MCF 10A (cell line): ENCODE measurements around the gene SLX4IP. TPM values are rescaled to one million over a fixed set of nuclear protein-coding genes. Genes with fewer than 3 reads are reported as not detected.

Experiments used
- BruUV-seq: library from RNA; stranded (reverse); fragments of 400-500 nt; replicated peaks from 2 replicates; lab custom pipeline; 2021; lab: Mats Ljungman, UMichigan
- CTCF ChIA-PET: fragments of 300-600 bp; sonication (Branson Sonifier 250); formaldehyde crosslinking; extraction: SDS; loops from one replicate; lab custom pipeline; 2021; ENCODE audit warnings: antibody characterized with exemption, inconsistent platforms; lab: Yijun Ruan, JAX
- POLR2A ChIA-PET: fragments of 300-600, 350-650 bp; sonication (Branson Sonifier 250); formaldehyde crosslinking; extraction: SDS; loops from one replicate; lab custom pipeline; 2020; ENCODE audit warnings: antibody characterized with exemption, inconsistent platforms; lab: Yijun Ruan, JAX
- DNase-seq: peaks from one replicate; pipeline ENCODE4 v3.0.0-alpha.2; 2018; ENCODE audit not compliant: unreplicated experiment
- H3K27ac Mint-ChIP-seq: one replicate; pipeline ENCODE4 v1.8.0; 2022; ENCODE audit warnings: mild to moderate bottlenecking, low read depth, mixed read lengths; ENCODE audit not compliant: unreplicated experiment
- H3K27me3 Mint-ChIP-seq: one replicate; pipeline ENCODE4 v1.8.0; 2022; ENCODE audit warnings: mixed read lengths; ENCODE audit not compliant: insufficient read depth, unreplicated experiment
- H3K36me3 Mint-ChIP-seq: one replicate; pipeline ENCODE4 v1.8.0; 2022; ENCODE audit warnings: mild to moderate bottlenecking, moderate library complexity, mixed read lengths; ENCODE audit not compliant: insufficient read depth, unreplicated experiment
- H3K4me1 Mint-ChIP-seq: one replicate; pipeline ENCODE4 v1.8.0; 2022; ENCODE audit warnings: mixed read lengths; ENCODE audit not compliant: insufficient read depth, unreplicated experiment
- H3K4me3 Mint-ChIP-seq: one replicate; pipeline ENCODE4 v1.8.0; 2022; ENCODE audit warnings: mild to moderate bottlenecking, moderate library complexity, mixed read lengths; ENCODE audit not compliant: unreplicated experiment
- H3K9me3 Mint-ChIP-seq: one replicate; pipeline ENCODE4 v1.8.0; 2022; ENCODE audit warnings: mixed read lengths; ENCODE audit not compliant: unreplicated experiment
- CTCF ChIP-seq: fragments of 200-600 bp; IDR thresholded peaks from one replicate; pipeline ENCODE4 v1.8.0; 2022; ENCODE audit warnings: antibody characterized with exemption, mild to moderate bottlenecking; ENCODE audit not compliant: unreplicated experiment
- intact Hi-C: fragments of 100-400 bp; cut with micrococcal nuclease; formaldehyde crosslinking; loops from 2 replicates; pipeline ENCODE4 v1.14.1; 2022
- total RNA-seq: library from RNA; stranded (reverse); gene quantifications from 2 replicates; pipeline ENCODE4 v1.2.3, GENCODE V29; 2022

SLX4IP gene
- total RNA-seq, 1 experiment from 2014 or later, result 11.2 TPM

GRCh38 chr20:10597637-10598036 is 162.5 kb downstream of the SLX4IP start:
- no peak for DNase-seq
- Mint-ChIP-seq H3K4me3 (no peak overlapping the region), H3K27me3 (no peaks in the 10 kb centered on the region), H3K27ac (peak overlapping the region; percentile 5), H3K4me1 (peaks cover 26% of the 10 kb centered on the region), H3K36me3 (peaks cover 10% of the 10 kb centered on the region), H3K9me3 (peaks cover 5% of the 10 kb centered on the region)
- ChIA-PET POLR2A (interaction anchor here (0.6 to 12.2 kb wide), 25 partner anchors 7 to 599 kb away, joined by 3 to 170 read pairs (median 5); partner anchors contain the start of genes JAG1, MKKS and SLX4IP), CTCF (interaction anchor here (0.7 to 2.1 kb wide), 7 partner anchors 12 to 76 kb away, joined by 3 to 8 read pairs (median 5); partner anchors contain the start of gene JAG1)
- no TSS peak for BruUV-seq
- no peak for TF ChIP-seq CTCF
- intact Hi-C loops, result no loop called here

DNA sequence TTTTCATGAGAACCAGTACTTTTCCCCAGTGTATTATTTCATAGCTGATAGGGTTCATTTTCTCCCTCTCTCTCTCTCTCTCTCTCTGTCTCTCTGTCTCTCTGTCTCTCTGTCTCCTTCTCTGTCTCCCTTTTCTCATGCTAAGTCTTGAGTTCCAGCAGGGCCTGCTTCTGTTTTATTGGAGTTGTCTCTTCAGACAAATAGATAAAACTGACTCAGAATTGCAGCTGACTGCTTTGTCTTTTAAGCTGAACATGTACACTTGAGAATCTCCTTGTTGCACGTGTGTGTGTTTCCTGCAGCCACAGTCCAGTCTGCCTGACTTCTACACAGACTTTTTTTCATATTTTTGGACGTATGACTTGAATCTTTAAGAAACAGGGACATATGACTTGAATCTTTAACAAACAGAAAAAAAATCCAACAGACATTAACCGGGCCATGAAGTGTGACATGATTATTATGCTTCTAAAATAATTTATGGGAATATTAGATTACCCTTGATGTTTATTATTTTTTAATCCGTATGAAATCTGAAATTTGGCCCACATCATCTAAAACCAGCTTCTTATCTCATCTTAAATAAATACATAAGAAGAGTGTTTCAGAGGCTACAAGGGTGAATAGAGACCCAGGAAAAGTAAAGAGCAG is 167.2 kb downstream of the SLX4IP start:
- Mint-ChIP-seq H3K27ac (no peak overlapping the region), H3K9me3 (no peaks in the 10 kb centered on the region), H3K27me3 (no peaks in the 10 kb centered on the region), H3K36me3 (peaks cover 7% of the 10 kb centered on the region), H3K4me3 (no peak overlapping the region), H3K4me1 (peaks cover 21% of the 10 kb centered on the region)
- BruUV-seq, result no TSS peak
- ChIA-PET POLR2A (interaction anchor here (0.6 to 12.2 kb wide), 13 partner anchors 9 to 1367 kb away, joined by 3 to 170 read pairs (median 3); partner anchors contain the start of gene JAG1), CTCF (interaction anchor here (0.7 to 3.8 kb wide), 7 partner anchors 34 to 854 kb away, joined by 3 to 19 read pairs (median 3); no protein-coding TSS in a partner anchor)
- DNase-seq, result no peak
- intact Hi-C loops, result no loop called here
- TF ChIP-seq CTCF, result no peak

DNA sequence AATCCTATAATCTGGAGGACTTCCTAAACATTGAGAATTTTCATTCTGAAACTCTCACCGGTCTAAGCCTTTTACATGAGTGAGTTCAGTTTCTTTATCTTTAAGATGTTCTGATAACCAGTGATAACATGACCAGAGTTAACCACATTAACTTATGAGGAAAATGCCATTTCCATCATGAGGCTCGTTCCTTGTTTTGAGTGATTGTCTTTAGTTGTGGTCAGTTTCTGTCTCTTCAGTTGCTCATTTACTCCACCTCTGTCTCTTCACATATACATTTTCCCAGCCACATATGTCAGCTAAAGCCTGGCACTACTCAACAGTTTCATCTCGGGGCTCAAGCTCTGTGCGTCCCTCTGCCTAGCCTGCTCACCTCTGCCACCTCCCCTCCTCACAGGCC is 168.3 kb downstream of the SLX4IP start:
- Mint-ChIP-seq H3K27me3 (no peaks in the 10 kb centered on the region), H3K9me3 (no peaks in the 10 kb centered on the region), H3K36me3 (peaks cover 7% of the 10 kb centered on the region), H3K27ac (peak overlapping the region; percentile 87), H3K4me3 (no peak overlapping the region), H3K4me1 (peaks cover 20% of the 10 kb centered on the region)
- TF ChIP-seq CTCF, result no peak
- no TSS peak for BruUV-seq
- intact Hi-C loops, result no loop called here
- DNase-seq, result no peak
- ChIA-PET CTCF (interaction anchor here (0.5 to 3.8 kb wide), 8 partner anchors 11 to 940 kb away, joined by 3 to 19 read pairs (median 4); no protein-coding TSS in a partner anchor), POLR2A (interaction anchor here (0.9 to 12.2 kb wide), 12 partner anchors 8 to 169 kb away, joined by 3 to 170 read pairs (median 19); partner anchors contain the start of genes JAG1, MKKS and SLX4IP)
